CD4-positive, alpha-beta T cell treated with Interleukin-21 for 1 hour (primary cell): Measurements from ENCODE around the gene CLIC5.
A peak's percentile ranks its signal among the peaks of the same experiment; 100 is the strongest.

Source experiments
- DNase-seq: peaks from one replicate; pipeline ENCODE4 v3.0.0-alpha.2; 2020

CLIC5 gene

DNA sequence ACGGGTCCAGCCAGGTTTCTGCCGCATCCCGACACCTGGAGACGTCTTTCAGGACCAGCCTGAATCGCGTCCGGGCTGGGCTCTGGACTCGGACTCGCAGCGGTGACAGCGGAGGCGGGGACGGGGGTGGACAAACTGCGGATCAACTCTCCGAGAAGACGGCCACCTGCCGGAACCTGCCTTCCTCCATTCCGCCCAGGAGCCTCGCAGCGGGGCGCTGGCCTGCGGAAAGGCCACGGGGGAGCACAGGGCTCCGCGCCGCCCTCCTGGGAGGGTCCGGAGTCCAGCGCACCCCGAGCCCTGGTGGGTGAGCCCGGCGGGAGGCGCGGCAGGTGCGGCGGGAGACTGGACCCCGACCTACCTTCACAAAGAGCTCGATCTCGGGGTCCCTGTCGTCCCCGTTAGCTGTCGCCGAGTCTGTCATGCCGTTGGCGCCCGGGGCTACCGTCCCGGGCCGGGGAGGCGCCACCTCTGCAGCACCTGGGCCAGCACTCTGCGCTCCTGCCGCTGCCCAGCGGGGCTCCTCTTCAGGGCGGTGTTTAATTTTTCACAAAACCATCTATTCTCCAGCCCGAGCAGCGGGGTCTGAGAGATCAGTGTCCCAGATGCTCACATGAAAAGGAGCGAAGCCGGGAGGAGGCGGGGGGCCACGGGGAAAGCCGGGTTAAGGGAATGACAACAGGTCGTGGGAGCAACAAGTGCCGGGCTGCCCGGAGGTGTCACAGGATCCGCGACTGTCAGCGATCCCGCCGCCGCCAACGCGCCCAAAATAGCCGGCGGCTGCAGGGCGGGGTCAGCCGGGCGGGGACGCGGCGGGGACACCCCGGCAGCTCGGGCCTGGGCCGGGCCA lies at the start of gene CLIC5:
CLIC5 (minus strand) TSS at position 742 of the 850 bp plus-strand sequence; CDS start at position 424, 318 bp downstream.
- DNase-seq: peak; percentile 35

DNA sequence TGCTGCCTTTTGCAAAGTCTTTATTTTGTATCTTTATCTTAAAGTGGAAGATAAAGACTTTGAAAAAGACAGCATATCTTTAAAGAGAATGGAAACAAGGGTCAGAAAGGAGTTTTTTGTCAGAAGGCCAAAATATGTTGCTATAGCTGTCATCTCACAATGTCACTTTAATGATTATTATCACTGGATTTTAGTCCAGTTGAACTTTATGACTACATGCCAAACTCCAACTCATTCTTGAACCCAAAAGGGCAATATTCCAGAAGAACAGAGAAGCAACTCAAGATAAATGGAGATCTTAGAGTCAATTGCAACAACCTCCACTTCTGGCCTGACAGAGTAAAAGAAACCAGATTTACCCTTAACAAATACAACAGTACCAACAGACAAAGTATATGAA lies 47.3 kb upstream of the CLIC5 start:
- no peak for DNase-seq

- no peak for DNase-seq
Observed at GRCh38 chr6:46062312-46062711, 46.7 kb upstream of the CLIC5 start.

DNA sequence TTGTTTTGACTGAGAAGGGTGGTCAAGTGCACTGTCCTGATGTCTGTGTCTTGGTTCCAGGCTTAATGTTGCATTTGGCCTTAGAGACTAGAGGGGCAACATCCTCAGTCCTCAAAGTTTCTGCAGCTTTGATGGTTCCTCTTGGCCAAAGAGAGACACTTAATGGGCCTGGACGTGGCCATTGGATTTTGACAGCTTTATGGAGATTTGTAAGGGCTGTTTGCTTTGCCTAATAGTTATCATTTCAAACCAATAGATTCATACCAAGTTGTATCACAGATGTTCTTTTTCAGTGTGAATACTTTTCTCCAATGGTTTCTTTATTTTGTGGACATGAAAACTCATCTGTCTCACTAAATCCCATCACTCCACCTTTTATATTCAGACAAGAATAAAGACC lies 45.8 kb upstream of the CLIC5 start:
- DNase-seq: no peak

- DNase-seq: no peak
Observed at GRCh38 chr6:46059608-46060007, 43.9 kb upstream of the CLIC5 start.

DNA sequence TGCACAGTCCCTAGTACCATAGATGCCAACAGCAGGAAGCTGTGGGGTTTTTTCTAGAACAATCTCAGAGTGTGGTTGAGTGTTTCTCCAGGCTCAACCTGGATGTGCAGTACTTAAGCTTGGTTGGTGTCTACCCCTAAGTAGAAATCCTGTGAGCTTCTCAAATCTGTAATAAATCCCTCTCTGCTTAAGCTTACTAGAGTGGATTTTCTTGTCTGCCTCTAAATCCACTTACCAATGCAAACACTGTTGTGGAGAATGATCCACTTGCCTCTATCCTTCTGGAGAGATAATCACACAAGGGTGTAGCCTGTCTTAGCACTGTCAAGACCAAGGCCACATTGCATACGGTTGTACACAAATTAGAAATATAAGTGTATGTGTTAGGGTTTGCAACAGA lies 43.3 kb upstream of the CLIC5 start:
- DNase-seq: no peak

GRCh38 chr6:46057792-46058191 lies 42.1 kb upstream of the CLIC5 start:
- no peak for DNase-seq

- no peak for DNase-seq
Observed at GRCh38 chr6:46056906-46057529, 41.4 kb upstream of the CLIC5 start.

DNA sequence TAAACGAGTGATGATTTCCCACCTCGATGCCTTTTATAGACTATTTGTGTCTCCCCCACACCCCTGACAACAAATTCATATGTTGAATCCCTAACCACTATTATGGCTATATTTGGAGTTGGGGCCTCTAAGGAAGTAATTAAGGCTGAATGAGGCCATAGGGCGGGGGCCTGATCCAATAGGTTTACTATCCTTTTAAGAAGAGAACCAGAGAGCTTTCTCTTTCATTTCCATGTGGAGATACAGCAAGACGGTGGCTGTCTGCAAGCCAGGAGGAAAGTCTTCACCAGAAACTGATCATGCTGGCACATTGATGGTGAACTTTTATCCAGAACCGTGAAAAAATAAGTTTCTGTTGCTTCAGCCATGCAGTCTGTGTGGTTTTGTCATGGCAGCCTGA lies 38.9 kb upstream of the CLIC5 start:
- no peak for DNase-seq

- DNase-seq: no peak
Observed at GRCh38 chr6:46053039-46053933, 37.6 kb upstream of the CLIC5 start.

GRCh38 chr6:46052479-46052878 lies 36.8 kb upstream of the CLIC5 start:
- DNase-seq: no peak

- no peak for DNase-seq
Observed at GRCh38 chr6:46051962-46052361, 36.3 kb upstream of the CLIC5 start.

DNA sequence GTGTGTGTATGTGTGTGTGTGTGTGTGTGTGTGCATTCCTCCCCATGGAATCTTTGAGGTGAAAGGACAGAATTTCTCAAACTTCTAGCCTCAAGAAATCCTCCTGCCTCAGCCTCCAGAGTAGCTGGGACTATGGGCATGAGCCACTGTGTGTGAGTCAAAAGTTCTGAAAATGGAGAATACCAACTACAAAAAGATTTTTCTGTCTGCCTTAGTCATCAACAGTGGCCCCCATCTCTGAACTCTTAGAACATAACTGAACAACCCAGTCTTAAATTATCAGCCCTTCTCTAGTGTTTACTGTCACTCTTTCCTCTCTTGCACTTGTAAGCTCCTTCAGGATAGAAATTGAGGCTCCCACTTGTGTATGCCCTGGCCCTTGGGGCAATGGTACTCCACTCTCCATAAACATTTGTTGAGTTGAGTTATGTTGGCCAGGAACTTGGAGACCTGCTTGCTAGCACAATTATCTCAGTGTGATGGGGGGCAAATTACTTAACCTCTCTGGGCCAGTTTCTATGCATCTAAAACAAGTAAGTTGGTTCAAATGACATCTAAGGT lies 35.3 kb upstream of the CLIC5 start:
- no peak for DNase-seq

GRCh38 chr6:46048646-46049297 lies 33.1 kb upstream of the CLIC5 start:
- no peak for DNase-seq

GRCh38 chr6:46046558-46047174 lies 31.0 kb upstream of the CLIC5 start:
- DNase-seq: no peak

- DNase-seq: no peak
Observed at GRCh38 chr6:46044881-46045617, 29.4 kb upstream of the CLIC5 start.

- DNase-seq: peak; percentile 34
Observed at GRCh38 chr6:46042355-46042999, 26.8 kb upstream of the CLIC5 start.

- DNase-seq: no peak
Observed at GRCh38 chr6:46040288-46040687, 24.6 kb upstream of the CLIC5 start.

- DNase-seq: no peak
Observed at GRCh38 chr6:46039646-46040045, 24.0 kb upstream of the CLIC5 start.

GRCh38 chr6:46036911-46037310 lies 21.3 kb upstream of the CLIC5 start:
- no peak for DNase-seq

DNA sequence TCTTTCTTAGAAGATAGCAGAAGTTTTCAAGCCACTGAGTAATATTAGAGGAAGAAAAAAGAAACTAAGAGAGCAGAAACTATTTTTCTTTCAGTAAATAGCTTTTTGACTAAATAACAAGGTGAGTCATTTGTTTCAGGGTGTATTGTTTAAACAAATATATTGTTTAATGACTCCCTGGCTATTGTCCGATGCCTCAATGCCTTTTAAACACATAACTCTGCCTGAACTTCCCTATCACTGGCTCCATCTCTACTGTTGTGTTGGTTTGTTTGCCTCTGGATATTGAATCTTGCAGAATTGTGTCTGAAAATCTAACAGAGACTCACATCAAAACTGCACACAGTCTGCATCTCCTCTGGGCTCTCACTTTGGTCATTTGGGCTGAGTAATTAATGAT lies 19.6 kb upstream of the CLIC5 start:
- no peak for DNase-seq
